Measurements from ENCODE around the gene ATIC.
A peak's percentile ranks its signal among the peaks of the same experiment; 100 is the strongest.
"Not testable (repeated sequence)": the region's sequence is repeated elsewhere in the genome, so short reads cannot be mapped to it uniquely, and the experiment has no call there.

ATIC gene

DNA sequence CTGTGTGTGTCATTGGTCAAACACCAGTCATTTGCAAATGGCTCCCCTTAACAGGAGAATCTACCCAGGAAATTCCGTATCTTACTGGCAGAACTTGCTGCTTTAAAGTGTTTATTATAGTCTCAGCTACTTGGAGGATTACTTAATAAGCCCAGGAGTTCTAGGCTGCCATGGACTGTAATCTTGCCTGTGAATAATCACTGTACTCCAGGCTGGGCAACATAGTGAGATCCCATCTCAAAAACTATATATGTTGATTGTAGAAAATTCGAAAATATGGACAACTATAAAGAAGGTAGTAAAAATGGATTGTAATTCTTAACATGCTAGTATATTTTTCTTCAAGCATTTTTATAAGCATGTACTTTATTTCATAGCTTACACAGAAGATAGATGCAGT lies 4.5 kb downstream of the ATIC start:
- no peak for DNase-seq

DNA sequence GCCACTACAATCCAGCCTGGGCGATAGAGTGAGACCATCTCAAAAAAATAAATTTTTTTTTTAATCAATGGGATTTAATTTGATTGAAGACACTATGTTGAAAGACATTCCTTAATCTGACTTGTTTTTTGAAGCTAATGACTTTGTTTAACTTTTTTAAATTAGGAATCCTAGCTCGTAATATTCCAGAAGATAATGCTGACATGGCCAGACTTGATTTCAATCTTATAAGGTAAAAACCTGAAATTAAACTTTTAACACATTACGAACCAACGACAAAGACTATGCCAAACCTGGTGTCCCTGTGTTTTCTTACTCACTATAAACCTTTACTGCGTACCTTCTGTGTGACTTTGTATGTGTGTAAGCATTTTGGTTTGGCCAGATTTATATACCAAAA lies 7.6 kb downstream of the ATIC start:
- DNase-seq = no peak

DNA sequence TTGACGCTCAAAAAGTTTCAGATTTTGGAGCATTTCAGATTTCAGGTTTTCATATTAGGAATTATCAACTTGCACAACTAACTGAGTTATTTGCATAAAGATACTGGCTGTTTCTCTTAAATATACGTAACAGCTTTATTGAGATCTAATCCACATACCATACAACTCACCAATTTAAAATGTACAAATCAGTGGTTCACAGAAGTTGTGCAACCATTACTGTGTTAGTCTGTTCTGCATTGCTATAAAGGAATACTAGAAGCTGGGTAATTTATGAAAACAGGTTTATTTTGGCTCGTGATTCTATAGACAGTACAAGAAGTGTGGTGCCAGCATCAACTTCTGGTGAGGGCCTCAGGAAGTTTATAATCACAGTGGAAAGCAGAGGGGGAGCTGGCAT lies 8.2 kb downstream of the ATIC start:
- DNase-seq = no peak

DNA sequence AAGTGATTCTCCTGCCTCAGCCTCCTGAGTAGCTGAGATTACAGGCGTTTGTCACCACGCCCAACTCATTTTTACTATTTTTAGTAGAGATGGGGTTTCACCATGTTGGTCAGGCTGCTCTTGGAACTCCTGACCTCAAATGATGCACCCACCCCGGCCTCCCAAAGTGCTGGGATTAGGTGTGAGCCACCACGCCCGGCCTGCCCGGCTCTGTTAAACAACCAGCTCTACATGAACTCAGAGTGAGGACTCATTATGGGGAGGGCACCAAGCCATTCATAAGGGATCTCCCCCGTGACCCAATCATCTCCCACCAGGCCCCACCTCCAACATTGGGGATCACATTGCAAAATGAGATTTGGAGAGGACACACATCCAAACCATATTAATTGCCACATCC lies 8.8 kb downstream of the ATIC start:
- no peak for DNase-seq

DNA sequence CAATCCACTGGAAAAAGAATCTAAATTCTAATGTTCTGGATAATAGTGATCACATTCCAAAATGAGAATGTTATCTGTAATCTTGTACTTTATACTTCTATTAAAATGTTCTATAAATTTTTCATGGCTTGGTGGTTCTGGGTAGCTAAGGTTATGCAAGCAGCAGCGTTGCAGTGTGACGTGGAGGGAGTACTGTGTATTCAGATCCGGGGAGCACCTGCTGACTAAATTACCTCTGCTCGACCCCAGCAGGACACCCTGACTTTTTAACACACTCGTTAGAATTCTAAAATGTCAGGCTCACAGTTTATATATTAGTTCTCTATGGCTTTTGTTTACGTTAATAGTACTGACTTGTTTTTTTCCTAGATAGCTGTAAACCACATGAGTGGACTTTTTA lies 13.0 kb downstream of the ATIC start:
- no peak for DNase-seq

DNA sequence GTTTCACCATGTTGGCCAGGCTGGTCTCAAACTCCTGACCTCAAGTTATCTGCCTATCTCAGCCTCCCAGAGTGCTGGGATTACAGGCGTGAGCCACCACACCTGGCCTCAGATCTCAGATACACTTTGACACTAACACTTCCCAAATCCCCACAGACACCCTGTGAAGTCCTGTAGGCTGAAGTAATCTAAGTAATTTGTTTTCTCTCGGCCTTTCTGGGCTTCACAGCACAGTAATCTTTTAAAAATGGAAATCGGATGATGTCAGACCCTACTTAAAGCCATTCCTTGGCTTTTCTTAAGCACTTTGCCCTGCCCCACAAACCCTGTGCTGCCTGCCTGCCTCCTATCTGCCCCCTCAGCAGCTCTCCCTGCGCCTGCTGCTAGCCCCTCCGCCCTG lies 16.2 kb downstream of the ATIC start:
- DNase-seq = no peak

DNA sequence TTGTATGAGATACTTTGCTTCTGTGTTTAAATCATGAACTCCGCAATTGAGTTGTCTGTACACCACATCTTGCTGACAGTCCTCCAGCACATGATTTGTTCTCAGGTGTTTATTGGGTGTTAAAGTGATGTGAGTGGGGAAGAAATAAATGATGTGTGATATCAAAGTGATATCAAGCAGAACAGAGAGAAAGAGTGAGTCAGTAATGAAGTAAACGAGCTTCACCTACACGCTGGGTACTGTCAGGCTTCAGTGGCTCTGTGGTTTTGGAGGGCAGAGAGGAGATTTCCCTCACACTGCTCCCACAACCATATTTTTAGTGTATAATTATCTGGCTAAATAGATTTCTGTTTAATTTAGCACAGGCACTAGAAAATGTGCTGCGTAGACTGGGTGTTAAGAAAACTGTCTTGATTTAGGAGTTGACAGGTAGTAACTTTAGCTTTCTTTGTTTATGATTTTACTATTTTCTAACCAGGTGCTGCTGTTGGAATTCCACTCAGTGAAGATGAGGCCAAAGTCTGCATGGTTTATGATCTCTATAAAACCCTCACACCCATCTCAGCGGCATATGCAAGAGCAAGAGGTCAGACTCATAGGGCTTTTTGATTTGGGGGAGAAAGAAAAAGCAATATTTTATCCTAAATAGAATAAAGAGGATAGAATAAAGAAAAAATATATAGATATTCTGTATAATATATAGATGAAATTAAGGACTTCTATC lies 21.2 kb downstream of the ATIC start:
- no peak for DNase-seq

DNA sequence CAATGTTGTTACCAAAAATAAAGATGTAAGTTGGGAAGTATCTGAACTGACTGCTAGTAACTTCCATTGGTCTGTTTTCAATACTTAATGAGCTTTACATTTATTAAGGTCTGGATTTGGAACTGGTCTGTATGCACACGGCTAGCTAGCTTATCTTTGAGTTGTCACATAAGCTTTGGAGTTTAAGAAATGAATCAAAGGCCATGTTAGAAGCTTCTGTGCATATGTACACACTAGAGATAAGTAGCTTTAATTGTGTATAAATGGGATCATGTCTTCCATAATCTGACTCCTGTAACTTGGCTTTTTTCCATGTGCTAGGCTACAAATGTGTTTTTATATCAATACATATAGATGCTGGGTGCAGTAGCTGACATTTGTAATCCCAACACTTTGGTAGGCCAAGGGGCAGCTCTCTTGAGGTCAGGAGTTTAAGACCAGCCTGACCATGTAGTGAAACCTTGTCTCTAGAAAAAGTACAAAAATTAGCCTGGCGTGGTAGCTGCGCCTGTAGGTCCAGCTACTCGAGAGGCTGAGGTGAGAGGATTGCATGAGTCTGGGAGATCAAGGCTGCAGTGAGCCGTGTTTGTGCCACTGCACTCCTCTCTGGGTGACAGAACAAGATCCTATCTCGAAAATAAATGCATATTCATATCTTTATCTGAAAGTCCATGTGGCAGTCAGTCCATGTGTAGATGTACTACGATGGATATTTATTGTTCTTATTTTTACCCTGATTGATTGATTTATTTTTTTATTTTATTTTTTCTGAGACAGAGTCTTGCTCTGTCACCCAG lies 27.2 kb downstream of the ATIC start:
- no peak for DNase-seq

DNA sequence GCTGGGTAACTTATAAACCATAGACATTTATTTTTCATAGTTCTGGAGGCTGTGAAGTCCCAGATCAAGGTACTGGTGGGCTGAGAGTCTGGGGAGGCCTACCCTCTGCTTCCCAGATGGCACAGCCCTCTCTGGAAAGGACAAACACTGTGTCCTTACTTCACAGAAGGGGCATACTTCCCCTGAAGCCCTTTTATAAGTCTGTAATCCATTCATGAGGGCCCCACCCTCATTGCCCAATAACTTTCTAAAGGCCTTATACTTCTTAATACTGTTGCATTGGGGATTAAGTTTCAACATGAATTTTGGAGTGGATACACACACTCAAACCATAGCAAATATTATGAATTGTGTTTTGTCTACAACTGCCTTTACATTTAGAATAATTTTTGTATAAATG lies 36.0 kb downstream of the ATIC start:
- no peak for DNase-seq

DNA sequence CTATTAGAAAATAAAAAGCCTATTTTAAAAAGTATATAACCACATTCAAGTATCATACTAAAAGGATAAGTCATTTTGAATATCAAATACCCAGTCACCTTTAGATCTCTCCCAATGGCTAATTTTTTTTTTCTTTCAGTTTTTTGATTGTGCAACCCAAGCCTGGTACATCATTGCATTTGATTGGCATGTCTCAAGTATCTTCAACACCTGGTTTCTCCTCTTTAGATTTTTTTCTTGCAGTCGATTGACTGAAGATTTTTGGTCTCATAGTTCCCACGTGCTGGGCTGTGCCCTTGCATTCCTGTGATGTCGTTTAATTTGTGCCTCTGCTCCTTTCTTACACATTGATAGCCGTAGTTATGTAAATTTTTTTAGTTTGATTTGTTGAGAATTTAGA lies 40.7 kb downstream of the ATIC start:
- no peak for DNase-seq

DNA sequence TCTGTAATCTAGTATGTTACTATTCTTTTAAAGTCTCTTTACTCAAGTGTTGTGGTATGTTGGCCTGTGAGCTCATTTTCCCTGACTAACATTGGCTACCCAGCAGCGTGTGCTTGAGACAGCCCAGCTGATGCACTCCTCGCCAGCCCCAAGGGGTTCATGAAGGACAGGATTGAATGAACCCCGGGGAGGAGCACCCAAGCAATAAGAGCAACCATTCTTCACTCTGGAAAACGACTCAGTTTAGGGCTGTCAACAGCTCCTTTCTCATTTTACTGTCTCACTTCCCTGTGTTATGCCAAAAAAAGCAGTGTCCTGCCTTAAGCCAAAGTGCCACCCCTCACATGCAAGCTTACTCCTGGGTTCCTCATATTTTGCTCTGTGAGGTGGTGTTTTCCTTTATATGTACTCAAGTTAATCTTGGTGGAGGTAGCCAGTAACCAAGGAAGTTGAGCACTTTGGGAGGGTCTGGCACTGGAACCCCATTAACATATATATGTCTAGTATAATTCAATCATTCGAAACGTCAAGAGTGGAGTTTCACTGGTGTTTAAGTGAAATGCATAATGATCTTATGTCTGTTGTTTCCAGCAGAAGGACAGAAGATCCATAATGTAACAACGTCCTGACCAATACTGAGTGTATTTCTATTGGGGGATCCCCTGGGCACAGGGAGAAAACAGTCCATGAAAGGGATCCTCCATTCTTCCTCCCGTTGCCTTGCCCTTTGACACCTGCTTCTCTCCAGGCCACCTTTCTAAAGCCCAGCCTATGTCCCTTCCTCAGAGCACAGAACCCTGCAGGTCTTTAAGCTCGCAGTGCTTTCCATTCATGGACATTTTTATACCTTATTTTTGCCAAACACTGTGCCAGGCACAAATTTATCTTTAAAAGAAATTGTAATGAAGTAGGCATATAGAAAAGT lies 43.2 kb downstream of the ATIC start:
- DNase-seq = no peak

DNA sequence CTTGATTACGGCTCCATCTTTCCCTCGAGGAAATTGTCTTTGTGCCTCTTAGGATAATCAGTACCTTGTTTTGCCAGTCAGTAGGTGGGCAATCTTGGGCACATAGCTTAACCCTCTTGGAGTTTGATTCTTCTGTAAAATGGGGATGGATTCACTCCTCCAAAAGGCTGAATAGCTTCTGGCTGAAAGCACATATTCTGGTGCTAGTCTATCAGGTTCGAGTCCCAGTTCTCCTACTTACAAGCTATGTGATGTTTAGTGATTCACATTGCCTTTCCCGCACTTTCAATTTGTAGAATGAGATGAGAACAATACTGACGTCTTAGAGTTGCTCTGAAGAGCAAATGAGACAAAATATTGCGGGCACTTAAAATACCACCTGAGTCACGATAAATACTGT lies 43.9 kb downstream of the ATIC start:
- no peak for DNase-seq

DNA sequence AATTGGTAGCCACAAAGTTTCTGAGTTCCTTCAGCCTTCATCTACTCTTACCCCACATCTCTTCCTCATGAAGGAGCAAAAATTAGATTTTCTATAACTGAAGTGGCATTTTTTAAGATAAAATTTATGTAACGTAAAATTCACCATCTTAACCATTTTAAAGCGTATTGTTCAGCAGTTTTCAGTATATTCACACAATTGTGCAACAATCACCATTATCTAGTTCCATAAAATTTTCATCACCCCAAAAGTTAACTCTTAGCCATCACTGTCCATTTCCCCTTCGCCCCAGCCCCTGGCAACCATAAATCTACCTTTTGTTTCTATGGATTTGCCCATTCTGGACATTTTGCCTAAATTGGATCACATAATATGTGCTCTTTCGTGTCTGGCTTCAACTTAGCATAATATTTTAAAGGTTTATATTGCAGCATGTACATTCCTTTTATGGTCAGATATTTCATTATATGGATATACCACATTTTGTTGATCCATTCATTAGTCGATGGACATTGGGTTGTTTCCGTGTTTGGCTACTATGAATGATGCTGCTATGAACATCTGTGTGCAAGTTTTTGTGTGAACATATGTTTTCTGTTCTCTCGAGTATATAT lies 44.6 kb downstream of the ATIC start:
- DNase-seq = no peak

DNA sequence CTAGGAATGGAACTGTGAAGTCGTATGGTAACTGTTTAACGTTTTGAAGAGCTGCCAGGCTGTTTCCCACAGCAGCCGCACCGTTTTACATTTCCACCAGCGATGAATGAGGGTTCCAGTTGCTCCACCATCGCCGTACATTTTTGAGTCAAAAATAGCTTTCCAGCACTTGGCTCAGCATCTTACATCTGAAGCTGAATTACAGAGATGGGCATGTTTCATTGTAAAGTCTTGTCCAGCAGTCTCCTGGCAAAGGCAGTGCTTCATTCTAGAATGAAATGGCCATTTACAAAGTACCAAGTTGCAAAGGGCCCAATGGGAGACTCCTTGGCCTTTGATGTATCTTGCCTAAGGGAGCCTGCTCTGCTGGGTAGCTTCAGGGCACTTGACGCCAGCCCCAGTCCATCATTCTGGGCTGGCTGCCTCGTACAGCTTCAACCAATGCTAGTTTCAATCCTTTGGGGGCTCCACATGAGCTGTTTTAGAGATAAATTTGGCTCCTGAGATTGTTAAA lies 45.1 kb downstream of the ATIC start:
- peak; percentile 64 for DNase-seq

DNA sequence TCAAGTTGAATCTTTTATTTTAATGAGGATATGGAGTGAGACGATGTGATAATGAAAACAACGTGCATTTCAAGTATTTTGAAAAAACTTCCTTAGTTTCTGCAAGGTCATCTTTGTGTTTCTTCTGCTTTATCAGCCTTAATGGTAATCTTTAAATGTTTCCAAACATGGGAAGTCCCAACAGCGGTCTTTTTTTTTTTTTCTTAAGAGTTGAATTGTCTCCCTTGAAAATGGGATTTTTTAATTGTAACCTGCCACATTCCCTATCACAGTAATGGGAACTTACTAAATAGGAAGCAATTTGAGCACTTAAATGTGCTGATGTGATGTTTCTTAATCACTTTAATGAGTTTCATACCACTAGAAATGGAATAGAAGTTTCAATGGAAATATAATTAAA lies 45.8 kb downstream of the ATIC start:
- DNase-seq = no peak

DNA sequence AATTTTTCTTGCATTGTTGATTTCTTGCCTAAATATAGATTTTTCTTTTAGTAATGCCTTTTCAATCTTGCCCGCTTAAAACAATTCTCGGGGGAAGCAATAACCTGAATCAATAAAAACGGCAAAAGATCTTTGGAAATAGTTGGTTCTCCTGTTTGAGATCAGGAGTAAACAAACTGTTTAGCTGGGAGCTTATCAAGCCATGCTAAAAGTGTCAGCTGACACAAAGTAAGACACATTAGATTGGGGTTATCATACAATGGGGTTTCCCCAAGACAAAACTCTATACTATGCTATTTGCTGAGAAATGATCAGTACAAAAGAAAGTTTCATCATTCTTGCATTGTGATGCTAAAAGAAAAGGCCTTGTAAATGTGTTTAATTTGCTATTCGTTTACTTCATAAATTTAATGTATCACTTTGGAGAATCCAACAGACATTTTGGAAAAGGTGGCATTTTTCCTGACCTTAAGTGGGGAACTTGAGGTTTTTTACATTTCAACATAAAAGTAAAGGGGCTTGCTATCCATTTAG lies 46.5 kb downstream of the ATIC start:
- DNase-seq = no peak

DNA sequence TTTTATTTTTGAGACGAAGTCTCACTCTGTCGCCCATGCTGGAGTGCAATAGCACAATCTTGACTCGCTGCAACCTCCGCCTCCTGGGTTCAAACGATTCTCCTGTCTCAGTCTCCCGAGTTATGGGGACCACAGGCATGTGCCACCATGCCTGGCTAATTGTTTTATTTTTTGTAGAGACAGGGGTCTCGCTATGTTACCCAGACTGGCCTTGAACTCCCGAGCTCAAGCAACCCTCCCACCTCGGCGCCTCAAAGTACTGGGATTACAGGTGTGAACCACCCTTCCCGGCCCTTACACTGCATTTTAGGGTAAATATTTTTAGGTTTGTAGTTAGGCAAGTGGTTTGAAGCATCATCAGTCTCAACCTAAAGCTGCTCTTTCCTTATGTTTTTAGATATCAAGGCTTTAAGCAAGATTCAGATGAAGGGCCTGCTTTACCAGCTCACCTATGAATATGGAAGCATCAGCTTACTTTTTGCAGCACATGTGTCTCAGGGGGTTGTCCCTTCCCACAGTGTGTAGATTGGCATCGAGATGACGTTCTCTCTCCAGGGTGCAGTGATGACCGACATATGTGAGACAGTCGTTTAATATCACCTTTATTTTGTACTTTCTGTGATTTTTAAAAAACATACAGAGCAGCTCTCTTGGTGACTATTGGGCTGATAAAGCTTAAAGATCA lies 47.2 kb downstream of the ATIC start:
- no peak for DNase-seq

DNA sequence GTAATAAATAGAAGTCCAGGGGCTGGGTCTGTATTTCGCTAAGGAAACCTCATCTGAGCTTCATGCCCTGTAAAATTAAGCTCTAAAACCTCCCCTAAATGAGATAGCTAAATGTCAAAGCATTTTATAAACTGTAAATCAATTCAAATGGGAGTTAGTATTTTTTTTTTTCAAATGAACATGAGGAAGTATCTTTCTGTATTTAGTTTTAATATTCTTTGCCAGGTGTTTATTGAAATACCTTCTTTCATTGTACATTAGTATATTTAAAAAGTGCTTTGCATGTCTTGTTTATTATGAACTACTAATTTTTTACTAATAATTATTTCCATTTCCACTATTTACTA lies 47.7 kb downstream of the ATIC start:
- no peak for DNase-seq

DNA sequence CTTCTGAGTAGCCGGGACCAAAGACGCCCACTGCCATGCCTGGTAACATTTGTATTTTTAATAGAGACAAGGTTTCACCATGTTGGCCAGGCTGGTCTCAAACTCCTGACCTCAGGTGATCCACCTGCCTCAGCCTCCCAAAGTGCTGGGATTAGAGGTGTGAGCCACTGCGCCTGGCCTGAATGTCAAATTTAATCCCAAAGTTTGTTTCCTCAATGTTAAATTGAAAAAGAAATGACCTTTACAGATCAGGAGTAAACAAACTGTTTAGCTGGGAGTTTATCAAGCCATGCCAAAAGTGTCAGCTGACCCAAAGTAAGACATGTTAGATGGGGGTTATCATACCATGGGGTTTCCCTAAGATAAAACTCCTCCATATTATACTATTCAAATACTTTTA lies 48.2 kb downstream of the ATIC start:
- not testable (repeated sequence) for DNase-seq

DNA sequence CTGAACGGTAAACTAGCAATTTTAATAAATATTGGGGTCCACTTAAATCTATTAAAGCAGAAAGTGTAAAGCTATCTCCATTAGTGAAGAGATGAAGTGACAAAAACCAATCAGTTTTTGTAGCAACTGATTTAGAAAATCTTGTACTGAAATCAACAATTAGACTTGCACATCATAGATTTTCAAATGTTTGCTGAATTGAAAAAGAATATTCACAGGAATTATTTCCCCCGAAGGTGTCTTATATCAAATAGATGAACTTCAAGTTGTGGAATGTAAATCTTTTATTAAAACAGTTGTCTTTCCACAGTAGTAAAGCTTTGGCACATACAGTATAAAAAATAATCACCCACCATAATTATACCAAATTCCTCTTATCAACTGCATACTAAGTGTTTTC lies 48.7 kb downstream of the ATIC start:
- DNase-seq = no peak

DNA sequence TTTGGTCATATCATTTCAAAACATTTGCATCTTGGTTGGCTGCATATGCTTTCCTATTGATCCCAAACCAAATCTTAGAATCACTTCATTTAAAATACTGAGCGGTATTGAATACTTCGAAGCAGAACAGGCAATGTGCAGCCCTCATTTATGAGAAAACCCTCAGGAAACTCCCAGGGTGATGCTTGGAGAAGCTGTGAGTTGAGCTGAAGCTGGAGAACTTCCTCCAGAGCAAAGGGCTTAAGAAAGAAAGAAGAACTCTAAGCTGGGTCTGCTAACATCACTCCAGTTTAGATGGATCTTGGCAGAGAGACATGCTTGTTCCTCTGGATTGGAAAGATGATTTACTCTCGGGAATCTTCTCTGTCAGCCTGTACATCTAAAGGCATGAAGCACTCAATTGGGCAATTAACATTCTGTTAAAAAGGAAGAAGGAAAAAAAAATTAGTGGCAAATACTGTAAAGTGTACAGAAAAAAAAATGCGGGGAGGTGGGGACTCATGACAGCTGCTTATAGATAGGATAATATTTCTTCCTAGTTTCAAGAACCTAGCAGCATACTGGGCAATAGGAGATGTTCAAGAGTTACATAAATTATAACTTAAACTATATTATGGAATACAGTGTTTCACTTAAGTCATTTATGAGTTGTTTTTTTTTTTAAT lies 49.5 kb downstream of the ATIC start:
- no peak for DNase-seq

Measured in fibroblast of skin of right quadriceps (primary cell).